CD14-positive monocyte (primary cell): Measurements from ENCODE around the gene ST13. TPM values are rescaled to one million over a fixed set of nuclear protein-coding genes. Genes with fewer than 3 reads are reported as not detected.

Experiments
- DNase-seq, 3 donors: peaks; one replicate each; pipeline ENCODE4 v3.0.0-alpha.2; 2011 to 2022
- H2AFZ ChIP-seq: 2 replicates; pipeline ENCODE4 v1.6.0; 2012; ENCODE audit warnings: mild to moderate bottlenecking, low read depth, low read length, inconsistent platforms; ENCODE audit not compliant: insufficient read depth, poor library complexity, severe bottlenecking
- H3K27ac ChIP-seq, 2 donors: 1 replicate in 1 of 2; 2 replicates in 1 of 2; pipeline ENCODE4 v1.5.1; 2012 to 2013; ENCODE audit warnings: low read length in 2 of 2, control low read depth in 1 of 2, inconsistent platforms in 1 of 2, low read depth in 1 of 2, mild to moderate bottlenecking in 1 of 2
- H3K27me3 ChIP-seq, 2 donors: one replicate each; pipeline versions ENCODE4 v1.6.0 to v1.6.1; 2011 to 2013; ENCODE audit warnings: low read length in 2 of 2; ENCODE audit not compliant: control insufficient read depth in 2 of 2, insufficient read depth in 2 of 2
- H3K36me3 ChIP-seq, 2 donors: replicated peaks in 1 of 2; 1 replicate in 1 of 2; 2 replicates in 1 of 2; pipeline versions ENCODE4 v1.5.1 to v1.6.1; 2012 to 2013; ENCODE audit warnings: low read length in 2 of 2, control low read depth in 1 of 2, inconsistent platforms in 1 of 2, mild to moderate bottlenecking in 1 of 2; ENCODE audit not compliant: insufficient read depth in 2 of 2, control insufficient read depth in 1 of 2
- H3K4me1 ChIP-seq, 2 donors: 1 replicate in 1 of 2; 2 replicates in 1 of 2; pipeline versions ENCODE4 v1.5.1 to v1.6.1; 2012 to 2013; ENCODE audit warnings: low read length in 2 of 2, control low read depth in 1 of 2, inconsistent platforms in 1 of 2, mild to moderate bottlenecking in 1 of 2, moderate library complexity in 1 of 2; ENCODE audit not compliant: insufficient read depth in 2 of 2, control insufficient read depth in 1 of 2
- H3K4me2 ChIP-seq: replicated peaks from 2 replicates; pipeline ENCODE3; 2012; ENCODE audit warnings: low read length, moderate library complexity, mild to moderate bottlenecking; ENCODE audit not compliant: poor library complexity, severe bottlenecking; ENCODE audit errors: extremely low read depth
- H3K4me3 ChIP-seq, 3 experiments: fragments of 200-600 bp in 1 of 3; sonication (generic) in 1 of 3; replicated peaks in 1 of 3; 1 replicate in 2 of 3; 2 replicates in 1 of 3; pipeline ENCODE4 v1.5.1; 2011 to 2013; ENCODE audit warnings: low read length in 3 of 3, mild to moderate bottlenecking in 3 of 3, control low read depth in 2 of 3, low read depth in 2 of 3, inconsistent platforms in 1 of 3, moderate library complexity in 1 of 3
- H3K79me2 ChIP-seq: 2 replicates; pipeline ENCODE4 v1.6.0; 2012; ENCODE audit warnings: mild to moderate bottlenecking, control low read depth, inconsistent platforms, low read length, moderate library complexity; ENCODE audit not compliant: insufficient read depth
- H3K9ac ChIP-seq: 2 replicates; pipeline ENCODE4 v1.6.0; 2017; ENCODE audit warnings: low read length, mild to moderate bottlenecking; ENCODE audit not compliant: insufficient read depth, poor library complexity, severe bottlenecking
- H3K9me3 ChIP-seq, 2 donors: replicated peaks in 1 of 2; 1 replicate in 1 of 2; 2 replicates in 1 of 2; pipeline versions ENCODE4 v1.5.1 to v1.6.1; 2012 to 2013; ENCODE audit warnings: low read length in 2 of 2, control low read depth in 1 of 2; ENCODE audit not compliant: control insufficient read depth in 1 of 2, insufficient read depth in 1 of 2
- H4K20me1 ChIP-seq: 2 replicates; pipeline ENCODE4 v1.6.0; 2012; ENCODE audit warnings: mild to moderate bottlenecking, low read length, control low read depth, moderate library complexity; ENCODE audit not compliant: insufficient read depth
- H3K27ac Mint-ChIP-seq, 7 donors: one replicate each; pipeline ENCODE4 v1.8.0; 2020; ENCODE audit warnings: mild to moderate bottlenecking in 7 of 7, mixed read lengths in 7 of 7, moderate library complexity in 6 of 7, inconsistent platforms in 2 of 7
- H3K27me3 Mint-ChIP-seq, 3 donors: one replicate each; pipeline ENCODE4 v1.8.0; 2021 to 2022; ENCODE audit warnings: low read depth in 3 of 3, mild to moderate bottlenecking in 3 of 3, mixed read lengths in 3 of 3, moderate library complexity in 3 of 3, inconsistent platforms in 1 of 3
- H3K36me3 Mint-ChIP-seq, 2 donors: one replicate each; pipeline ENCODE4 v1.8.0; 2020; ENCODE audit warnings: mixed read lengths in 2 of 2, inconsistent platforms in 1 of 2, mild to moderate bottlenecking in 1 of 2
- H3K4me1 Mint-ChIP-seq: one replicate; pipeline ENCODE4 v1.8.0; 2020; ENCODE audit warnings: mild to moderate bottlenecking, mixed read lengths
- H3K4me3 Mint-ChIP-seq, 2 donors: one replicate each; pipeline ENCODE4 v1.8.0; 2020; ENCODE audit warnings: mild to moderate bottlenecking in 2 of 2, mixed read lengths in 2 of 2, moderate library complexity in 1 of 2
- H3K9me3 Mint-ChIP-seq, 7 donors: one replicate each; pipeline ENCODE4 v1.8.0; 2020 to 2022; ENCODE audit warnings: mixed read lengths in 7 of 7, mild to moderate bottlenecking in 6 of 7, moderate library complexity in 6 of 7, inconsistent platforms in 2 of 7
- CTCF ChIP-seq: fragments of 200-600 bp; IDR thresholded peaks from one replicate; pipeline ENCODE4 v1.8.0; 2022; ENCODE audit warnings: antibody characterized with exemption, mild to moderate bottlenecking
- WGBS: methylation state at CpG from one replicate; pipeline ENCODE4 v1.1.5; 2013; ENCODE audit warnings: missing lambda C conversion rate; ENCODE audit not compliant: insufficient coverage; 5-methylcytosine and 5-hydroxymethylcytosine counted together
- intact Hi-C, 2 donors: fragments of 100-400 bp; cut with micrococcal nuclease; formaldehyde crosslinking; loops; one replicate each; pipeline versions ENCODE4 v1.15.0 to v1.15.1; 2023
- polyA plus RNA-seq, 3 donors: library from polyadenylated mRNA; depleted of rRNA in 1 of 3; unstranded in 2 of 3; stranded (reverse) in 1 of 3; fragments of 300-500 nt in 2 of 3; fragments of >200 nt in 1 of 3; fragmentation: Illumina TruSeq in 2 of 3; gene quantifications; 1 replicate in 2 of 3; 2 replicates in 1 of 3; pipeline ENCODE4 v1.2.3, GENCODE V29; 2012 to 2021

The ST13 gene
- polyA plus RNA-seq, 3 donors, result 56.1 to 81.3 (median 67.2) TPM

- no peak overlapping the region for H3K4me2 ChIP-seq
- no peak overlapping the region for H3K27ac ChIP-seq
- no peaks in the 10 kb centered on the region for H3K9me3 ChIP-seq
- Mint-ChIP-seq H3K9me3 (peaks cover 0 to 3% (median 0%) of the 10 kb centered on the region in 7 donors), H3K4me1 (no peaks in the 10 kb centered on the region), H3K36me3 (peaks cover 7 to 8% of the 10 kb centered on the region in 2 donors), H3K27ac (no peak overlapping the region), H3K4me3 (no peak overlapping the region), H3K27me3 (peaks cover 0 to 2% (median 0%) of the 10 kb centered on the region in 3 donors)
- H3K4me1 ChIP-seq, result no peaks in the 10 kb centered on the region
- TF ChIP-seq CTCF, result no peak
- WGBS, result 91% methylated on average over 3 of the region's 3 CpGs
- H3K9ac ChIP-seq, result no peak overlapping the region
- H3K27me3 ChIP-seq, result no peaks in the 10 kb centered on the region
- no peak overlapping the region for H3K4me3 ChIP-seq
- no peaks in the 10 kb centered on the region for H3K36me3 ChIP-seq
- H4K20me1 ChIP-seq, result no peaks in the 10 kb centered on the region
- H3K79me2 ChIP-seq, result no peaks in the 10 kb centered on the region
- DNase-seq, result no peak
- no peak overlapping the region for H2AFZ ChIP-seq
- intact Hi-C loops, result no loop called here
Measured at GRCh38 chr22:40805699-40806203, 50.7 kb downstream of the ST13 start.

GRCh38 chr22:40805239-40805638, 51.2 kb downstream of the ST13 start:
- Mint-ChIP-seq H3K27me3 (peaks cover 0 to 2% (median 0%) of the 10 kb centered on the region in 3 donors), H3K4me3 (no peak overlapping the region), H3K4me1 (no peaks in the 10 kb centered on the region), H3K9me3 (peaks cover 0 to 3% (median 0%) of the 10 kb centered on the region in 7 donors), H3K27ac (no peak overlapping the region), H3K36me3 (peaks cover 7 to 8% of the 10 kb centered on the region in 2 donors)
- Histone ChIP-seq H3K27me3 (no peaks in the 10 kb centered on the region), H3K4me1 (no peaks in the 10 kb centered on the region), H2AFZ (no peak overlapping the region), H3K79me2 (no peaks in the 10 kb centered on the region), H4K20me1 (no peaks in the 10 kb centered on the region), H3K4me2 (no peak overlapping the region), H3K9ac (no peak overlapping the region), H3K36me3 (no peaks in the 10 kb centered on the region), H3K9me3 (no peaks in the 10 kb centered on the region), H3K4me3 (no peak overlapping the region), H3K27ac (no peak overlapping the region)
- intact Hi-C loops, result no loop called here
- no peak for DNase-seq
- WGBS, result 100% methylated on average over 4 of the region's 4 CpGs
- no peak for TF ChIP-seq CTCF
